KMS-11 (cell line): Measurements from ENCODE around the gene TMEM94.

Experiments
- H2AFZ ChIP-seq: fragments of 200-600 bp; sonication (generic); 2 replicates; pipeline ENCODE4 v1.6.1; 2016; ENCODE audit warnings: antibody characterized with exemption, mixed run types, low read depth
- H3K27ac ChIP-seq: fragments of 200-600 bp; sonication (generic); 2 replicates; pipeline ENCODE4 v1.6.1; 2016; ENCODE audit warnings: mild to moderate bottlenecking, mixed run types
- H3K27me3 ChIP-seq: fragments of 200-600 bp; sonication (generic); 2 replicates; pipeline ENCODE4 v1.6.1; 2017; ENCODE audit warnings: mild to moderate bottlenecking, low read depth, mixed run types, moderate library complexity; ENCODE audit not compliant: insufficient read depth
- H3K36me3 ChIP-seq: fragments of 200-600 bp; sonication (generic); 2 replicates; pipeline ENCODE4 v1.6.1; 2017; ENCODE audit warnings: mild to moderate bottlenecking, mixed run types; ENCODE audit not compliant: insufficient read depth
- H3K4me1 ChIP-seq: fragments of 200-600 bp; sonication (generic); 2 replicates; pipeline ENCODE4 v1.6.1; 2016; ENCODE audit warnings: mild to moderate bottlenecking, low read depth, mixed run types; ENCODE audit not compliant: poor library complexity, severe bottlenecking
- H3K4me2 ChIP-seq: fragments of 200-600 bp; sonication (generic); 2 replicates; pipeline ENCODE4 v1.7.0; 2016; ENCODE audit warnings: mild to moderate bottlenecking, mixed run types
- H3K4me3 ChIP-seq: fragments of 200-600 bp; sonication (generic); IDR thresholded peaks from 2 replicates; pipeline ENCODE4 v1.6.1; 2017; ENCODE audit warnings: low read depth, low read length, mixed read lengths; ENCODE audit not compliant: insufficient read depth
- H3K79me2 ChIP-seq: fragments of 200-600 bp; sonication (generic); 2 replicates; pipeline ENCODE4 v1.6.1; 2016; ENCODE audit warnings: low read depth, mixed run types; ENCODE audit not compliant: insufficient read depth
- H3K9ac ChIP-seq: fragments of 200-600 bp; sonication (generic); 2 replicates; pipeline ENCODE4 v1.6.1; 2016; ENCODE audit warnings: mild to moderate bottlenecking, mixed run types
- H4K20me1 ChIP-seq: fragments of 200-600 bp; sonication (generic); 2 replicates; pipeline ENCODE4 v1.6.1; 2016; ENCODE audit warnings: mild to moderate bottlenecking, mixed run types; ENCODE audit not compliant: insufficient read depth
- TF ChIP-seq, protein P1 (sequence below): fragments of 200-600 bp; sonication (generic); conservative IDR thresholded peaks from 2 replicates; pipeline ENCODE4 v1.6.1; 2017; ENCODE audit warnings: low read depth, mild to moderate bottlenecking, antibody characterized with exemption, low read length, moderate library complexity, mixed read lengths

TMEM94 gene

GRCh38 chr17:75524269-75524969 is 68.0 kb downstream of the TMEM94 start:
- Histone ChIP-seq H3K36me3 (no peaks in the 10 kb centered on the region), H3K4me2 (peak overlapping the region; percentile 46), H3K79me2 (no peaks in the 10 kb centered on the region), H3K27ac (no peak overlapping the region), H3K9ac (no peak overlapping the region), H3K4me3 (no peak overlapping the region), H3K4me1 (peaks cover 13% of the 10 kb centered on the region), H2AFZ (peak overlapping the region; percentile 88; the same call in 1 of the 2 replicates), H4K20me1 (no peaks in the 10 kb centered on the region), H3K27me3 (no peaks in the 10 kb centered on the region)
- TF ChIP-seq, protein P1, sequence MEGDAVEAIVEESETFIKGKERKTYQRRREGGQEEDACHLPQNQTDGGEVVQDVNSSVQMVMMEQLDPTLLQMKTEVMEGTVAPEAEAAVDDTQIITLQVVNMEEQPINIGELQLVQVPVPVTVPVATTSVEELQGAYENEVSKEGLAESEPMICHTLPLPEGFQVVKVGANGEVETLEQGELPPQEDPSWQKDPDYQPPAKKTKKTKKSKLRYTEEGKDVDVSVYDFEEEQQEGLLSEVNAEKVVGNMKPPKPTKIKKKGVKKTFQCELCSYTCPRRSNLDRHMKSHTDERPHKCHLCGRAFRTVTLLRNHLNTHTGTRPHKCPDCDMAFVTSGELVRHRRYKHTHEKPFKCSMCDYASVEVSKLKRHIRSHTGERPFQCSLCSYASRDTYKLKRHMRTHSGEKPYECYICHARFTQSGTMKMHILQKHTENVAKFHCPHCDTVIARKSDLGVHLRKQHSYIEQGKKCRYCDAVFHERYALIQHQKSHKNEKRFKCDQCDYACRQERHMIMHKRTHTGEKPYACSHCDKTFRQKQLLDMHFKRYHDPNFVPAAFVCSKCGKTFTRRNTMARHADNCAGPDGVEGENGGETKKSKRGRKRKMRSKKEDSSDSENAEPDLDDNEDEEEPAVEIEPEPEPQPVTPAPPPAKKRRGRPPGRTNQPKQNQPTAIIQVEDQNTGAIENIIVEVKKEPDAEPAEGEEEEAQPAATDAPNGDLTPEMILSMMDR, result no peak

DNA sequence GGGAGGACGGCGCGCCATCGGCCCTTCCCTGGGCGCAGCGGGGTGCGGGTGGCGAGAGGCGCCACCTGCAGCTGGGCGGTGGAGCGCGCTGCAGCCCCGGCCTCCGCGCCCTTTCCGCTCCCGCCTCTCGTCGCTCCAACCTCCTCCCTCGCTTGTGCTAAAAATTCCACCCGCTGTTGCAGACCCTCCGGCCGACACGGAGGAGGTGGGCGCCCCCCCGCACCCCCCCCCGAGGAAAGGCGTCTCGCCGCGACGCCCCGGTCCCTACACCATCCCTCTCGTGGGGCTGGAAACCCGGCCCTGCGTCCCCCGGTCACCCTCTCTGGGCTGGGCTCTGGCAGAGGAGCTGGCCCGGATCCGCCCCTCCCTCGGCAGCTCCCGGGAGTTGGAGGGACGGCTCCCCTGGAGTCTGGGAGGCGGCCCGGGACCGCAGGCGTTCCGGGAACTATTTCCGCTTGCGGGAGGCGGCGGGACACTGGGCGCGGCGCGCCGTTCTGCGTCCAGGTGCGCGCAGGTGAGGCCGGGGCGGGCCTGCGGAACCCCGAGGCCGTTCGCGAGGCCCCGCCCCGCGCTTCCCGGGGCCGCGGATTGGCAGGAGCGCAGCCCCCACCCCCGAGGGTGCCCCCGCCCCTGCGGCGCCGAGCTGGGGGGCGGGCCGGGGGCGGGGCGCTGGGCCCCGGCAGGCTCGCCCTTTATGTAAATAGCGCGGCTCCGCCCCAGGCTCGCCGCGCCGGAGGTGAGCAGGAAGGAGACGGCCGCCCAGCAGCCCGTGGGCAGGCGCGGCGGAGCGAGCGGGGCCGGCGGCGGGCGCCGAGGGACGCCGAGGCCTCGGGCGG is 68.8 kb downstream of the TMEM94 start, which contains the start of gene LLGL2:
Gene LLGL2, plus strand, starts transcription at position 728 of the 836 bp plus-strand sequence. CDS start 17,730 bp downstream, outside the sequence.
- H2AFZ ChIP-seq, result peak within 1 kb of the TSS; percentile 95
- TF ChIP-seq, protein P1, result peak; percentile 49
- H3K4me2 ChIP-seq, result peak within 1 kb of the TSS; percentile 90

DNA sequence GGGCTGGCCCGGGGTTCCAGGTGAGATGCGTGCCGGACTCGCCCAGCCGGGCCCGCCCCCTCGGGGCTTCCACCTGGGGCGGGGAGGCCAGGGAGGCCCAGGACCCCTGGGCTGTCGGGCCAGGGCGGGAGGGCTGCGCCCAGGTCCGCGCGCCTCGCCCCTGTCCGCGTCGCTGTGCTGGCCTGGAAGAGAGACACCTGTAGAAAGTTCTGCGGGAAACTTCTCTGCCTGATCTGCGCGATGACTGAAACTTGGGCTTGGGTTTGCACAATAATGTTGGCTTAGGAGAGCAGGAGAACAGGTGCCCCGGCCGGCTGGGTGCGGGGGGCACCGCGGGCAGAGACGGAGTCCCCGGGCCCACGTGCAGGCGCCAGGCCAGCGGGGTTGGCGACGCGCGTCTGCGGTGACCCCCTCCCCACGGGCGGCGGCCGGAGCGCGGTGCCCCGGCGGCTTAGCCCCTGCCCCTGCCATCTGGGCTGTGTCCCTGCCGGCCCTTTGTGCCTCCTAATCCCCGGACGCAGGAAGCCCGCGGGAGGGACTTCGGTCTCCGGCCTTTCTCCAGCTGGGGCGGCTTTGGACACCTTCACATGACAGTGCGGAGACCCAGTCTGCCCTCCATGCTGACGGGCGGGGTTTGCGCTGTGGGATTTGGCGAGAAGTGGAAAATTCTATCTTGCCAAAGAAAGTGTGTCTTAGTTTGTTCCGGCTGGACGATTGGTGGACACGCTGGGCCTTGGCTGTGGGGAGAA is 69.5 kb downstream of the TMEM94 start:
- Histone ChIP-seq H3K79me2 (no peaks in the 10 kb centered on the region), H2AFZ (peak overlapping the region; percentile 95), H3K27me3 (no peaks in the 10 kb centered on the region), H3K9ac (peak overlapping the region; percentile 30; the same call in 1 of the 2 replicates), H3K4me1 (peaks cover 13% of the 10 kb centered on the region), H4K20me1 (no peaks in the 10 kb centered on the region), H3K27ac (no peak overlapping the region), H3K4me2 (peak overlapping the region; percentile 90), H3K36me3 (no peaks in the 10 kb centered on the region), H3K4me3 (no peak overlapping the region)
- TF ChIP-seq, protein P1, result no peak

More for the DNA sequence above, 68.8 kb downstream of the TMEM94 start, which contains the start of gene LLGL2:
- H3K9ac ChIP-seq, result peak within 1 kb of the TSS; percentile 30; the same call in 1 of the 2 replicates
- H3K79me2 ChIP-seq, result no peaks in the 10 kb centered on the region
- H3K36me3 ChIP-seq, result no peaks in the 10 kb centered on the region
- H3K4me1 ChIP-seq, result peaks cover 13% of the 10 kb centered on the region
- H3K27me3 ChIP-seq, result no peaks in the 10 kb centered on the region
- no peak within 1 kb of the TSS for H3K4me3 ChIP-seq
- H4K20me1 ChIP-seq, result no peaks in the 10 kb centered on the region
- H3K27ac ChIP-seq, result no peak within 1 kb of the TSS

DNA sequence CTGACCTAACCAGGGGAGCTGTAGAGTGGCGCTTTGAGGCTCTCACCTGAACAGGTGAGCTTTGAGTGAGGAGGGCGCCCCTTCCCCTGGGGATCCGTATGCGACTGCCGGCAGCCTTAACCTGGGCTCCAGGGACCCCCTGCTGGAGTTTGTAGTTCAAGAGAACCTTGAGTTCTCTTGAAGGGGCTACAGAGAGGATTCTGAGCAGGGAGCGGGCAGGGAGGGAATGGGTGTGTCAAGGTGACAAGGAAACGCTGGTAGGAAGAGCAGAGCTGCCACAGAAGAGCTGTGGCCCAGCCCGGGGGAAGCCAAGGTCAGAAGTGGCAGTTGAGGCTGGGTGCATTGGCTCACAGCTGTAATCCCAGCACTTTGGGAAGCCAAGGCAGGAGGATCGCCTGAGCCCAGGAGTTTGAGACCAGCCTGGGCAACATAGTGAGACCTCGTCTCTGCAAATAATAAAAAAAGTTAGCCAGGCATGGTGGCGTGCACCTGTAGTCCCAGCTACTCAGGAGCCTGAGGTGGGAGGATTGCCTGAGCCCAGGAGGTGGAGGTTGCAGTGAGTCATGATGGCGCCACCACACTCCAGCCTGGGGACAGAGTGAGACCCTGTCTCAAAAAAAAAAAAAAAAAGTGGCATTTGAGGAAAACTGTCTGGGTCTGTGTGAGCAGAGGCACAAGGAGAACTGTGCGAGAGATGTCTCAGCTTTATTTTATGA is 70.3 kb downstream of the TMEM94 start:
- no peak overlapping the region for H3K9ac ChIP-seq
- TF ChIP-seq, protein P1, result no peak
- H3K4me2 ChIP-seq, result peak overlapping the region; percentile 90; the same call in 1 of the 2 replicates
- no peaks in the 10 kb centered on the region for H4K20me1 ChIP-seq
- no peaks in the 10 kb centered on the region for H3K36me3 ChIP-seq
- H3K27me3 ChIP-seq, result no peaks in the 10 kb centered on the region
- no peak overlapping the region for H3K27ac ChIP-seq
- no peak overlapping the region for H3K4me3 ChIP-seq
- peaks cover 13% of the 10 kb centered on the region for H3K4me1 ChIP-seq
- no peaks in the 10 kb centered on the region for H3K79me2 ChIP-seq
- H2AFZ ChIP-seq, result no peak overlapping the region
